Stimulated activated naive CD4-positive, alpha-beta T cell treated with Interleukin-2 at 50 U/mL for 16 hours (primary cell): ENCODE data around the gene SLC22A1.
A peak's percentile ranks its signal among the peaks of the same experiment; 100 is the strongest.
"Not testable (repeated sequence)": the region's sequence is repeated elsewhere in the genome, so short reads cannot be mapped to it uniquely, and the experiment has no call there.

Experiments used
- DNase-seq: peaks from one replicate; lab custom pipeline; 2025; lab: John Stamatoyannopoulos, UW

SLC22A1 gene

DNA sequence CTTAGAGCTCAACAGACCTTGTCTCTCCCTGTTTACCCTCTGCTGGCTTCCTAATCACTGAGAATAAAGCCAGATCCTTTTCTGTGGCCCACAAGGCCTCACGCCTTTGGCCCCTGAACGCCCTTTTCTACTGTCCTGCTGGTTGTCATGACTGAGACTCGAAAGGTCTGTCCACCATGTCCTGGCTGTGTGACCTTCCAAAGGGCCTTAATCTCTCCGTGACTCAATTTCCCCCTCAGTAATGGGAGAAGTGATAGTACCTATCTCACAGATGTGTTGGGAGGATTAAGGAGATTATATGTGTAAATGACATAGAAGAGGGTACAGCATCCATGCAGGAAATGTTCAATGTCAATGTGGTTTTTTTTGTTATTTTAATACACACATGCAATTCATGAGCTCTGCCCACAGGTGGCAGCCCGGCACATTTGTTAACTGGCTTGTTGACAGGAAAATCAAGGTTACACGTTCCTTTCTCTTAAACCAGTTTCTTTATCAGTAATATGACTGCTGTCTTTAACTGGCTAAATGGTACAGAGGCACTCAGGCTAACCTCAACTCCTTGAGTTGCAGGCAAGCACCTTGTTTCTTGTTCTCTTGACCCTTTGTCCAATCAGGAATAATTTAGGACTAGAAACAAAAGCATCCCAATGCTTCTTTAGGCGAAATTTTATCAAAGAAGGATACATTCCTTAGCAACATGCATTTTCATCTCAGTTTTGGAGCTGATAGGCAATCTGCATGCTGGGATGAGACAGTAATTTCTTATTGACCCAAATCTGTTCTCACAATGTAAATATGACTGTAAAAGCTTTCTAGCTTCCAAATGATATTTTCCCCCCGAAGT lies 16.6 kb downstream of the SLC22A1 start:
- peak; percentile 42 for DNase-seq

DNA sequence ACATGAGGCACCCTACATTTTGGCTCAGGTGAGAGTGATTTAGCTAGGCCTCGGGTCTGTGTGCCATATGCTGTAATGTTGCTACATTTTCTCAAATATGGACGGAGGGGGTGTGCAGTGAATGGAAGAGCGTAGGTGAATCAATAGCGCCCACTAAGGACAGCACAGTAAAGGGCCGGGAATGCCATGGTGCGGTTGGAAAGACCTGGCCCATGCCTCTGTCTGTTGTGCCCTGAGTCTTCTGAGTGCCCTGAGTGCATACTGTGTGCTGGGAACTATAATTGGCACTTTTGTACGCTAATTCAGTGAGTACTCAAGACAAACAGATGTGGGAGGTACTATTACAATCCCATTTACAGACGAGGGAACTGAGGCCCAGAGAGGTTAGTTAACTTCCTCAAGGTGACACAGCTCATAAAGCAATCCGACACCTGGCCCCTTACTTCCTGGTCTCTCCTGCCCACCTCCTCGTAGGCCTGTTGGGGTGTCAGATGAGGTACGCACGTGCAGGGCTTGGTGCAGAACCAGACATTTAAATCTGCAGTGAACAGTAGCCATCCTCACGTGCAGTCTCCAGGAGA lies 17.3 kb downstream of the SLC22A1 start:
- DNase-seq: no peak

DNA sequence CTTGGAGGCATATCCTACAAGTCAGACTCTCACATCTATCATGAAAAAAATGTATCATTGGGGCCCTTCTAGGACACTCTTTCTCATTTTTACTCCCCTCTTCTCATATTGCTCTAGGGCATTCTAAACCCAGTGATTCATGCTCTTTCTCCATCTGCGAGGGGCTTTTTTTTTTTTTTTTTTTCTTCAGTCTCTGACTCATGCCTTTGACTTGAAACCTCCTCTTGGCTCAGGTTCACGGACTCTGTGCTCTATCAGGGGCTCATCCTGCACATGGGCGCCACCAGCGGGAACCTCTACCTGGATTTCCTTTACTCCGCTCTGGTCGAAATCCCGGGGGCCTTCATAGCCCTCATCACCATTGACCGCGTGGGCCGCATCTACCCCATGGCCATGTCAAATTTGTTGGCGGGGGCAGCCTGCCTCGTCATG lies 17.8 kb downstream of the SLC22A1 start:
- DNase-seq: no peak

DNA sequence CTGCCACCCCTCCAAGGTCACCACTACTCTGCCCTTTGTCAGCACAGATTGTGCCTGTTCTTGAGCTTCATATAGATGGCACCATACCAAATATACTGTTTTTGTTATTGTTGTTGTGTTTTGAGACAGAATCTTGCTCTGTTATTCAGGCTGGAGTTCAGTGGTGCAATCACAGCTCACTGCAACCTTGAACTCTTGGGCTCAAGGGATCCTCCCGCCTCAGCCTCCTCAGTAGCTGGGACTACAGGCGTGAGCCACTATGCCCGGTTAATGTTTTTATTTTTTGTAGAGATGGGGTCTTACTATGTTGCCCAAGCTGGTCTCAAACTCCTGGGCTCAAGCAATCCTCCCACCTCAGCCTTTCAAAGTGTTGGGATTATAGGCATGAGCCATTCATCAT lies 18.9 kb downstream of the SLC22A1 start:
- DNase-seq: not testable (repeated sequence)

DNA sequence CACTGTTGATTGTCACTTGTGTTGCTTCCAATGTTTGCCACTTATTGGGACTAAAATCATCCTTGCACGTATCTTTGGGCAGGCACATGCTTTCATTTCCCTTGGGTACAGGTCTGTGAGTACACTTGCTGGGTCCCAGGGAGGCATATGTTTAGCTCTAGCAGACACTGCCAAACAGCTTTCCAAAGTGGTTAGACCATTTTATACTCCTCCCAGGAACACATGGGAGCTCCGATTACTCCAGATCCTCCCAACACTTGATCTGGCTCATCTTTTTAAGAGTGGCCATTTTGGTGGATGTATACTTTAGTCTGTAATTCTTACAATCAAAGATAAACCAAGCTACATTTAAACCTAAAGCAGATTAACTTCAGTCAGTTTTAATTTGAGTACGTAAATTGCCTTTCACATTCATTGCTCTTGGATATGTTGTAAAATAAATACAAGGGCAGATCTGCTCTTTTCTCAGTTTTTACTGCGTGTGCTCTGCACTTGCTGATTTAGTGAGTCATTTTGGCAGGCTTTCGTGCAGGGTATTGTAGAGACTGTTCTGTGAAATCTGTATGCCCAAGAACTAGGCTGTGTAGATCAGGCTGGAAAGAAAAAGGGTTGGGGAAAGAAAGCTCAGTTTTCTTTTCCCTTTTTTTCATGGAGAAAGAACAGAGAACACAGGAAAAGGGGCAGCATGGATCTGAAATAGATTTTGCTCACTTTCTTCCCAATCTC lies 19.5 kb downstream of the SLC22A1 start:
- no peak for DNase-seq

DNA sequence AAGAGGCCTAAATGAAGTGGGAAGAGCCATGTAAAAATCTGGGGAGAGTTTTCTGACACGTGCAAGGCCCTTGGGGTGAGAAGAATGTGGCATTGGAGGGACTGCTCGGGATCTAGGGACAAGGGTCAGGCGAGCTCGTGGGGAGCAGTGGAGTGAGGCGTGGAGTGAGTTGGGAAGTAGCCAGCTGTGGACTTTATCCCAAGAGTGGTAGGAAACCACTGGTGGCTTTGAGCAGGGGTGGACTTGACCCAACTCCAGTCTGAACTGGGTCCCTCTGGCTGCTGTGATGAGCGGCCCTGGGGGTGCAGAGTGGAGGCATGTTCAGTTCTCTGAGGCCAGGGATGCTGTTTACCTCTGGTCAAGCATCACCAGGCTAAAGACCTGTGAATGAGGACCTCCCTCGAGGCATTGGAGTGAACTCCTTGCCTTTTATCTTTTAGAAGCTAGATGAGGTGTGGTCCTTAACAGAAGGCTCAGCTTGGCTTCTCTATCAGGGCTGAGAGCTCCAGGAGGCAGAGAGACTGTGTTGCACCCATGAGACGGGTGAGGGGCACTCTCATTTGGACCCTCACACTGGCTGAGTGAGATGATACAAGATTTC lies 20.6 kb downstream of the SLC22A1 start:
- DNase-seq: no peak

DNA sequence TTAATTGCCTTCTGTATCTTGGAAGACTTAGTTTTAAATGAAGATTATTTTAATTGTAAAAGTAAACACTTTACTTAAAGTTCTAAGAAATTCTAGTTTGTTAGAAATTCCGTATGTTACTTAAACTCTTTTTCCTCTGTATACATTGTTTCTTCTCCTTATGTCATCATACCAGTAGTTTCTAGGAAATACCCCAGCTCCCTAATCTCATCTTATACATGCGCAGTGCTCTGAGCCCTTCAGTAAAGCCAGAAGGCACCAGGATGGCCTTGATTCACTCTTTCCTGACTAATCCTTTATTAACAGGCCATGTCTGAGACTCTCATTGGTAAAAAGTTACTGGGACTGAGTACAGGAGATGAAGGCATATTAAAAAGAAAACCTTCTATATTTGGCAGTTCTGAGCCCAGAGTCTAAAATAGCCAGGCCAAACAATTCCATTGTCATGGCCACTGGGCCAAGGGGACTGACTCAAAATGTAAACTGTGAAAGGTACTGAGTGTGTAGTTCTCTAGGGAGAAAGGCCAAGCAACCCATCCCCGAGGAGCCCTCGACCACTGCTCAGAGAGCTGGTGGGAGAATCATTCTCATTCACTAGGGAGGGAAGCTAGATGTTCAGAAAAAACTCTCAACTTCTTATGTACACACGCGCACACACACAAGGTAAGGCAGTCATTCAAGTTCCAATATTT lies 25.0 kb downstream of the SLC22A1 start:
- DNase-seq: no peak

DNA sequence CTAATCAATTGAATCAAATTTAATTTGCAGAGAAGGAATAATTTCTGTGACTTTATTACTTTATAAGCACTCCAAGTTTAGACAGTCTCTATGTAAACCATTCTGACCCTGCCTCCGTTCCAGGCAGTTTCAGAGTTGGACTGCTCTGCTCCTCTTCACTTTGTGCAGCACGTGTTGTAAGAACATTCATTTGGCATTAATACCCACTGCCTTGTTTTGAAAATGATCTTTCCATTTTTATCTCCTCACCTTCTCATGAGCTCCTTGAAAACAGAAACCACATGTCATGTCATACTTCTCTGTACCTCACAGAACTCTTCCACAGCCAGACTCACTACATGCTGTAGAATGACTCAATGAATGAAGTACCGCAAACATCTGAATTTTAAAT lies 25.5 kb downstream of the SLC22A1 start:
- no peak for DNase-seq

DNA sequence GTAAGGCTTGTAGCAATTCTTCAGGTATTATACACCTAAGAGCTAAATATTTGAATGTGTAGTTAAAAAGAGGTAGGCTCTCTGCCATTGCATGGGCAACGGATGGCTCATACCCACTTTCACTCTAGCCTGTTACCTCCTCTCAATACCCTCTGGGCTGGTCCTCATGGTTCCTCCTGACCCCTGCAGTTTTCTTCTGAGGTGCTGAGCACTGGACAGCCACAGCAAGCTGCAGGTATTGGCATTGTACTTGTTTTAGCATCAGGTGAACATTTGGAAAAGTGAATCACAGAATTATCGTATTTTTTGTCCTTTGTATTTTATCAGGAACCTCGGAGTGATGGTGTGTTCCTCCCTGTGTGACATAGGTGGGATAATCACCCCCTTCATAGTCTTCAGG lies 32.9 kb downstream of the SLC22A1 start:
- DNase-seq: no peak

DNA sequence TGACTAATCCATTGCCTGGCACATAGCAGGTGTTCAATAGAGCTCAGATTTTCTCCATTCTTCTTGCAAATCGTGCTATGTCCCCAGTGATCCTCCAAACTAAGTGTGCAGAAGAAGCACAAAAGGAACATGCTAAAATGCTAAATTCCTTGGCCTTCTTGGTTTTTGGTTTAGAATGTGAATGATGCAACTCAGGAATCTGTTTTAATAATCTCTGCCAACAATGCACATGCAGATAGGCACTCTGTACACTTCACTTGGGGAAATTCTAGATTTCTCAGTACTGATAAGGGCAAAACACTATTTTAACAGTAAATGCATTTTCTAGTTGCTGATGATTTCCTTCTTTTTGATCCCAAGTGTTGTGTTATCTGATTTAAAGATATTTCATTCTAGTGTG lies 35.2 kb downstream of the SLC22A1 start:
- DNase-seq: no peak

DNA sequence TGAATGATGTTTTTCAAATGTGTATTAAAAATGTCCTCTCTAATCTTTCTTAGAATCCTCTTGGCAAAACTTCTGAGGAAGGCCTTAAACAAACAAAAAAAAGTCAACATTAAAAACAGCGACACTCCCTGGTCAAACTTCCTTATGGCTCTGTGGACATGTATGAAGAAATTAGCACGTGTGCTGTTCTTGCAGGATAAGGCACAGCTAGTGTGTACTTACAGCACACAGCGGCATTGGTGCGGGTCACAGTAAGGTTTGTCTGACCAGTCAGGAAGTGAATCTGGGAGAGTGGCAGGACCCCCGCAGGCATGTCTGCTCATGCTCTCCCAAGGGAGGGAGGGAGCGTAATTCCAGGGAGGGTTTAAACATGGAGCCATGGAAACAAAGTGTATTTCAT lies 38.8 kb downstream of the SLC22A1 start:
- DNase-seq: no peak

DNA sequence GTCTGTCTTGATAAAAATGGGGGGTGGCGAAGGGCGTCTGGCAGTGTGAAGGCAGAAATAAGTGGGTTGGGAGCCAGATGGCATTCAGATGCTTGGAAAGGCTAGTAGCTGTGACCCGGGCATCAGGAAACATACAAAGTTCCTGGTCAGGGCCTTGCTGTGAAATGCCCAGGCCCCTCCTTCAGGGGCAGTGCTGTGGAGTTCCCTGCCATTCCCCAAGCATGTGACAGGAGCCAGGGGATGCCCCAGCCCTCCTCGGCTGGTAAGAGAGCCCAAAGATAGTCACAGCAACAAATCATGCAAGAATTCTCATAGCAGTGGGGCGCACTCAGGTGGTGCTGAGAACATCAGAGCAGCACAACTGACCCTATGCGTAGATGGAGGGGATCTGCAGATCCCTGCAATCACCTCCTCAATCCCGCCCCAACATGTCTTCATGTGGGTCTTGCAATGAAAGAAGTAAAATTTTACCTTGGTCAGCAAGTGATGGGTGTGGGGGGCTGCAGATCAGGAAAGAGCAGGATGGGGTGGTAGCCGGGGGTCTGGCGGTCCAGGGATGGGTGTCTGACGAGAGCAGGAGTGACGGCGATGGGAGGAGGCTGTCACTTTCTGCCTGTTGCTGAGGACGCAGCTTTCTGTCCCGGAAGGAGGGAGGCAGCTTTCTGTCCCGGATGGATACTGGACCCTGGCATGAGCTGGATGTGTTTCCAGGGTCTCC lies 39.5 kb downstream of the SLC22A1 start:
- DNase-seq: no peak

DNA sequence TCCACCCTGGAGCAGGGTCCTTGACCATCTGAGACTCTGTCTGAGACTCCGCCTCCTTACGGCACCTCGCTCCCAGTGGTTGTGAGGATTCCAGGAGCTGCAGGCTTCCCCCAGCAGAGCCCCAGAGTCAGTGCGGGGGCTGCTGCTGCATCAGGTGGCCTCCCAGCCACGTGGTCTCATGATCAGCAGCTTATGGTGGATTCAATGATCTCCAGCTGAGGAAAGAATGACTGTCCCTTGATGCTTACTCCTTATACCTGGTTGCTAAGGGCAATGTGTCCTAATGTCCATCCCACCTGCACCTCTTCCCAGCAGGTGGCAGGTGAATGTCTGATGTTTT lies 40.0 kb downstream of the SLC22A1 start:
- DNase-seq: no peak

DNA sequence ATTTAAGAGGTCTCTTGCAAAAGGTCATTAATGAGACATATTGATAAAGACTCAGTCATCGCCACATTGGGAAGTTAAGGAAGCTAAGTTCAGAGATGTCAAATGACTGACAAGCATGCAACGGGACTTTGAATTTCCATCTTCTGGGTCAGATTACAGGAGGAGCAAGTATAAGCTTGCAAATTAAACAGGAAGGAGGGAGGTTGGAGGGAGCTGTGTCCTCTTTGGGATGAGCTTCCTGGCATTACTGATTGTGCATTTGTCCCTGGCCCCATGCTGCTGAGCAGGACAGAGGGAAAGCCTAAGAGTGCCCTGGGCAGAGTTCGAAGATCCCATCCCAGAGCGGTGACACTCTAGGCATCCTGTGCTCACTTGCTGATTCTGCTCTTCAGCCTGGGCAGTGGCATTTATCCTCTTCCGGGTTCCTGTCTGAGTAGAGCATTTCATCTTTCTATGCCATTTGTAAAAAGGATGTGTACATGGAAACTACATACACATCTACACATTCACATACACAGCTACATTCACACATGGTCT lies 40.5 kb downstream of the SLC22A1 start:
- DNase-seq: no peak

DNA sequence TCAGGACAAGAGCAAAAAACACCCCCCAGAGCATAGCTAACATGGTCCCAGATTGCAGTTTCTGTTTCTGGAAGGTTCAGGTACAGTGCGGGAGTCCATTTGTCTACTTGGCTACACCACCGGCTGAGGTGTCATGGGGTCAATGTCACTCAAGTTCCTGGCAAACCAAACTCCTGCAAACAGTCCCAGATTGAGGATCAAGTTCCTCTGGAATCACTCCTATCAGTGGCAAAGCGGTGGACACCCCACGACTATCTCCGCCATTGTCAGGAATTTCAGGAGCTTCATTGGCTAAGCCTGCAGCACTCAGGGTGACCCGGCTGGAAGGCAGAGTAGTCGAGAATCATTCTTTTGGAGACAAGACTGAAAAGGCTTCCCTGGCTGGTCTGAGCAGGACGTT lies 41.8 kb downstream of the SLC22A1 start:
- no peak for DNase-seq

DNA sequence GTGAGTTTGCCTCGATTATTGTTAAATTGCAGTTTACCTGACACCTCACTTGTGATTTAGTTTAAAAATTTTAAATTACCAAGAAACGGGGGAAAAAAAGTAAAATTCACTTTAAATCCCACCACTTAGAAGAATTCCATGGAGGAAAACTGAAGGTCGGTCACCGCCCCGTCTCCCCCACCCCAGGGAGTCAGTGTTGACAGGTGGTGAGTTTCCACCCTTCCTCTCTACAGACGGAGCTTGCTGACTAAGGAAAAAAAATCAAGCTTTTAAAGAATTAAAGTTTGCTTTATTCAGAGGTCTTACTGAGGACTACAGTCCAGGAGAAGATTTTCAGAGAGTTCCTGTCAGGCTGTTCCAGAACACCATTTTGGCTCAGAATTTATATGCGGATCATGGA lies 42.3 kb downstream of the SLC22A1 start:
- no peak for DNase-seq

DNA sequence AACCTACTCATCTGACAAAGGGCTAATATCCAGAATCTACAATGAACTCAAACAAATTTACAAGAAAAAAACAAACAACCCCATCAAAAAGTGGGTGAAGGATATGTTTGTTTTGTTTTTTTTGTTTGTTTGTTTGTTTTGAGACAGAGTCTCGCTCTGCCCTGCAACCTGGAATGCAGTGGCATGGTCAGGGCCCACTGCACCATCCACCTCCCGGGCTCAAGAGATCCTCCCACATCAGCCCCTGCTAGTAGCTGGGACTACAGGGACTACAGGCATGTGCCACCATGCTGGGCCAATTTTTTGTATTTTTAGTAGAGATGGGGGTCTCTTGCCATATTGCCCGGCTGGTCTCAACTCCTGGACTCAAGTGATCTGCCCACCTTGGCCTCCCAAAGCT lies 44.3 kb downstream of the SLC22A1 start:
- not testable (repeated sequence) for DNase-seq

DNA sequence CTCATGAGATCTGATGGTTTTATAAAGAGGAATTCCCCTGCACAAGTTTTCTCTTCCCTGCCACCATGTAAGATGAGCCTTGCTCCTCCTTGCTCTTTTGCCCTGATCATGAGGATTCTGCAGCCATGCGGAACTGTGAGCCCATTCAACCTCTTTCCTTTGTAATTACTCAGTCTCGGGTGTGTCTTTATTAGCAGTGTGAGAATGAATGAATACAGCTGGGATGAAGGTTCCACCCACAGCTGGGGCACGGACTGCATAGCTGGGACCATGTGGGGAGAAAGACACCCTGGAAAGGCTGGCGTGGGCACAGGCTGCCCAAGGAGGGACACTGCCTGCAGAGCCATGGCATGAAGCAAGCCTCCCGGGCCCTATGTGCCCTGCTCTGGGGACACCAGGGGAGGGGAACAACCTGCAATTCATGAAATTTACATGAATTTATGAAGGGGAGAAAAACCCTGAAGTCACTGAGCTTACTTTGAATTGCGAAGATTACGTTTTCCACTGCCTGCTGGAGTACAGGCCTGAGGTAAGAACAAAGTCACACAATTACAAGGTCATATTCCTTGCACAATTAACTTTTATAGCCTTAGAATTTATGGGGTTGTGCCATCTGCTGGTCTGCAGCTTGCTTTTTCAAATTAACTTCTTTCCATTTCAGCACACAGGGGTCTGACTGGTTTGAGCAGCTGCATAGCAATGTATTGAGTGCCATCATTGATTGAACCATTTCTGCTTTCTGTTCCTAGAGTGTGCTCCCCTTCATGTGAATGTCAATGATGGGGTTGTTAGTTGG lies 46.2 kb downstream of the SLC22A1 start:
- DNase-seq: no peak

DNA sequence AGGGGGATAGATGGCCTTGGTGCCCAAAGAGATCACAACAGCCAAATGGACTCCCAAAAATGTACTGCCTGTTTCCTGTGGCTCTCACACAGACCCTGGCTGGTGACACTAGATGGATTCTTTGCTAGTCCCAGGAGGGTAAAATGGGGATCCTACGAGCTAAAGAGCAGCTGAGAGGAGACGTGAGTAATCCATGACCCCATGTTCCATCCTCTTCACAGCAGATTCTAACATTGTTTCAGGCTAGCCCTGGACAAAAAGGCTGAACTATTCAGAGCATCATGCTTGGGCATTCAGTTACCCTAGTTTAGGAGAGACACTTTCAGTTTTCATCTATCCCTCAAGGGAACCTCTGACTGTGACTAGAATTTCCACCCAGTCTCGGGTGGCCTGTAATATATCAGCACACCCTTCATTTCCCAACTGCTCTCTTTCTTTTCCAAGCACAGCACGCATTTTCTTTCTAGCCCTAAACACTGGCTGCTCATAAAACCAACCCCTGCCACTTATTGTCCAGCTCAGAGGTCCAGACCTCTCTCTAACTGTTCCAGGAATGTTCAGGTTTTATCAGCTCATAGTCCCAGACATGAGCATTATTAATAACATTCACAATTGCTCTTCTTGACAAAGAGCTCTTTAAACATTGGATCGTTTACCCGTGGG lies 48.5 kb downstream of the SLC22A1 start:
- no peak for DNase-seq

DNA sequence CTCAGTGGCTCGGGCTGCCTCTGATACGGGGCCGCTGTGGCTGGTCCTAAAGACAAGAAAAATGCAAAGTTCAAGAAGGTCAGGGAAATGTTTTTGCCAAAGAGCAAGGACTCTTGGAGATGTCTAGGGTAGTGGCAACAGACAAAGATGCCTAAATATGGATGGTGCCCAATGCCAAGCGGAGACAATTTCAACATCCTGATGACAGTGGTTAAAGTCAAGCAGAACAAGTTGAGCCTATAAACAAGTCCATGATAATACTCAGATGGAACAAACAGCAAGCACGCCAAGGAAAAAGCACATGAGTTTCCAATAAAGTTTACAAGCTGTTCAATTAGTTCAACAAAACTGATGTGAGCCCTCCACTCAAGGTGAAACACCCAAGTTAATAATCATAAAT lies 51.1 kb downstream of the SLC22A1 start:
- DNase-seq: no peak
